ENCODE data around the gene GAS2. TPM values are rescaled to one million over a fixed set of nuclear protein-coding genes. Genes with fewer than 3 reads are reported as not detected.

The GAS2 gene
- polyA plus RNA-seq, 2 of the 4 experiments (the other 2 are of a cell fraction) = 0.84 to 1.0 TPM

DNA sequence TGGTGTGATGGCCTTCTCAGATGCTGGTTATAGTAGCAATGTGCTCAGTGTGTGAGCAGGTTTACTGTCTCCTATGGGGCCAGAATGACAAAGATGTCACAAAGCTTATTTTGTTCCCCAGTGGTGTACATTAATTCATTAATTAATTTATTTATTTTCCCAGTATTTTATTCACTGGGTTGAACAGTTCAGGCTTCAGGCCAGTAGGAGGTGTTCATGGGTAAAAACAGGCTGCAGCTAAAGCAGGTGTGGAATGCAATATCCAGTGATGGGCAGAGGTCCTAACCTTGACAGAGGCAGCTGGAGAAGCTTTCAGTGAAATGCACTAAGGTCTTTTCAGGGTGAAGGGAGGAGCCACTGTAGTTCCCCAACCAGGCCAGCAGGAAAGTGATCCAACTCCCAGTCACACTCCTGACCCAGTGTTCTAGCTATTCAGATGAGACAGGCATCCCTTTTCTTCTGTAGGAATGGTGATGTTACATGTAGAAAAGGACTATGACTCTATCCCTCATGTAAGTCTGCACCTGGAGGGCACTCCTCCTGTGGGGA lies 33.0 kb upstream of the GAS2 start:
- Histone ChIP-seq H3K9me3 (no peaks in the 10 kb centered on the region), H3K4me2 (no peak overlapping the region), H3K27ac (no peak overlapping the region), H3K4me1 (no peaks in the 10 kb centered on the region), H3K4me3 (no peak overlapping the region)
- FAIRE-seq = no peak
- TF ChIP-seq HEYL (CRISPR knock-in tag; IDR thresholded peaks at IDR 0.05) = no peak
- TF ChIP-seq HOXB13 (CRISPR knock-in tag; IDR thresholded peaks at IDR 0.05; ENCODE audit: low read depth) = no peak
- TF ChIP-seq, protein P1, sequence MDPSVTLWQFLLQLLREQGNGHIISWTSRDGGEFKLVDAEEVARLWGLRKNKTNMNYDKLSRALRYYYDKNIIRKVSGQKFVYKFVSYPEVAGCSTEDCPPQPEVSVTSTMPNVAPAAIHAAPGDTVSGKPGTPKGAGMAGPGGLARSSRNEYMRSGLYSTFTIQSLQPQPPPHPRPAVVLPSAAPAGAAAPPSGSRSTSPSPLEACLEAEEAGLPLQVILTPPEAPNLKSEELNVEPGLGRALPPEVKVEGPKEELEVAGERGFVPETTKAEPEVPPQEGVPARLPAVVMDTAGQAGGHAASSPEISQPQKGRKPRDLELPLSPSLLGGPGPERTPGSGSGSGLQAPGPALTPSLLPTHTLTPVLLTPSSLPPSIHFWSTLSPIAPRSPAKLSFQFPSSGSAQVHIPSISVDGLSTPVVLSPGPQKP (IDR thresholded peaks at IDR 0.05; ENCODE audit: low read depth, low read length) = no peak
- TF ChIP-seq FOXS1 (CRISPR knock-in tag; IDR thresholded peaks at IDR 0.05) = no peak
- TF ChIP-seq MYC (IDR thresholded peaks at IDR 0.05; ENCODE audit: borderline replicate concordance, low read length) = no peak
- no peak for TF ChIP-seq FOSB (CRISPR knock-in tag; IDR thresholded peaks at IDR 0.05)
- TF ChIP-seq SMC3 (IDR thresholded peaks at IDR 0.05) = no peak
- TF ChIP-seq ZSCAN20 (CRISPR knock-in tag; IDR thresholded peaks at IDR 0.05) = no peak
- no peak for TF ChIP-seq SREBF2 (IDR thresholded peaks at IDR 0.05)
- TF ChIP-seq TP53 (CRISPR knock-in tag; IDR thresholded peaks at IDR 0.05) = no peak
- no peak for TF ChIP-seq CEBPB (IDR thresholded peaks at IDR 0.05)
- TF ChIP-seq, protein P2, sequence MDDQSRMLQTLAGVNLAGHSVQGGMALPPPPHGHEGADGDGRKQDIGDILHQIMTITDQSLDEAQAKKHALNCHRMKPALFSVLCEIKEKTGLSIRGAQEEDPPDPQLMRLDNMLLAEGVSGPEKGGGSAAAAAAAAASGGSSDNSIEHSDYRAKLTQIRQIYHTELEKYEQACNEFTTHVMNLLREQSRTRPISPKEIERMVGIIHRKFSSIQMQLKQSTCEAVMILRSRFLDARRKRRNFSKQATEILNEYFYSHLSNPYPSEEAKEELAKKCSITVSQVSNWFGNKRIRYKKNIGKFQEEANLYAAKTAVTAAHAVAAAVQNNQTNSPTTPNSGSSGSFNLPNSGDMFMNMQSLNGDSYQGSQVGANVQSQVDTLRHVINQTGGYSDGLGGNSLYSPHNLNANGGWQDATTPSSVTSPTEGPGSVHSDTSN (IDR thresholded peaks at IDR 0.05) = no peak
- TF ChIP-seq, protein P3, sequence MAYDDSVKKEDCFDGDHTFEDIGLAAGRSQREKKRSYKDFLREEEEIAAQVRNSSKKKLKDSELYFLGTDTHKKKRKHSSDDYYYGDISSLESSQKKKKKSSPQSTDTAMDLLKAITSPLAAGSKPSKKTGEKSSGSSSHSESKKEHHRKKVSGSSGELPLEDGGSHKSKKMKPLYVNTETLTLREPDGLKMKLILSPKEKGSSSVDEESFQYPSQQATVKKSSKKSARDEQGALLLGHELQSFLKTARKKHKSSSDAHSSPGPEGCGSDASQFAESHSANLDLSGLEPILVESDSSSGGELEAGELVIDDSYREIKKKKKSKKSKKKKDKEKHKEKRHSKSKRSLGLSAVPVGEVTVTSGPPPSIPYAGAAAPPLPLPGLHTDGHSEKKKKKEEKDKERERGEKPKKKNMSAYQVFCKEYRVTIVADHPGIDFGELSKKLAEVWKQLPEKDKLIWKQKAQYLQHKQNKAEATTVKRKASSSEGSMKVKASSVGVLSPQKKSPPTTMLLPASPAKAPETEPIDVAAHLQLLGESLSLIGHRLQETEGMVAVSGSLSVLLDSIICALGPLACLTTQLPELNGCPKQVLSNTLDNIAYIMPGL (CRISPR knock-in tag; IDR thresholded peaks at IDR 0.05; ENCODE audit: borderline replicate concordance) = no peak
- TF ChIP-seq, protein P4, sequence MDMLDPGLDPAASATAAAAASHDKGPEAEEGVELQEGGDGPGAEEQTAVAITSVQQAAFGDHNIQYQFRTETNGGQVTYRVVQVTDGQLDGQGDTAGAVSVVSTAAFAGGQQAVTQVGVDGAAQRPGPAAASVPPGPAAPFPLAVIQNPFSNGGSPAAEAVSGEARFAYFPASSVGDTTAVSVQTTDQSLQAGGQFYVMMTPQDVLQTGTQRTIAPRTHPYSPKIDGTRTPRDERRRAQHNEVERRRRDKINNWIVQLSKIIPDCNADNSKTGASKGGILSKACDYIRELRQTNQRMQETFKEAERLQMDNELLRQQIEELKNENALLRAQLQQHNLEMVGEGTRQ (IDR thresholded peaks at IDR 0.05) = no peak
- no peak for TF ChIP-seq ESRRA (IDR thresholded peaks at IDR 0.05; ENCODE audit: borderline replicate concordance, low read length)
- TF ChIP-seq TFCP2L1 (CRISPR knock-in tag; IDR thresholded peaks at IDR 0.05) = no peak
- no peak for TF ChIP-seq HDAC2 (IDR thresholded peaks at IDR 0.05)
- TF ChIP-seq MAZ (IDR thresholded peaks at IDR 0.05; ENCODE audit: borderline replicate concordance, low read depth, low read length) = no peak
- TF ChIP-seq, protein P5, sequence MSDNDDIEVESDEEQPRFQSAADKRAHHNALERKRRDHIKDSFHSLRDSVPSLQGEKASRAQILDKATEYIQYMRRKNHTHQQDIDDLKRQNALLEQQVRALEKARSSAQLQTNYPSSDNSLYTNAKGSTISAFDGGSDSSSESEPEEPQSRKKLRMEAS (IDR thresholded peaks at IDR 0.05) = no peak
- no peak for TF ChIP-seq RCOR1 (IDR thresholded peaks at IDR 0.05; ENCODE audit: low read depth, low read length)
- POLR2A ChIA-PET = interaction anchor here (0.7 kb wide), 1 partner anchor 8 kb away, joined by 3 read pairs; the partner anchor contains the start of gene FANCF
- CTCF ChIA-PET = no interaction called here
- DNase-seq (ENCODE audit: low read depth in 1 of 2, low spot score in 1 of 2) = no peak
- ATAC-seq = peak; percentile 24 to 40; a peak in 2 of 6 replicates

DNA sequence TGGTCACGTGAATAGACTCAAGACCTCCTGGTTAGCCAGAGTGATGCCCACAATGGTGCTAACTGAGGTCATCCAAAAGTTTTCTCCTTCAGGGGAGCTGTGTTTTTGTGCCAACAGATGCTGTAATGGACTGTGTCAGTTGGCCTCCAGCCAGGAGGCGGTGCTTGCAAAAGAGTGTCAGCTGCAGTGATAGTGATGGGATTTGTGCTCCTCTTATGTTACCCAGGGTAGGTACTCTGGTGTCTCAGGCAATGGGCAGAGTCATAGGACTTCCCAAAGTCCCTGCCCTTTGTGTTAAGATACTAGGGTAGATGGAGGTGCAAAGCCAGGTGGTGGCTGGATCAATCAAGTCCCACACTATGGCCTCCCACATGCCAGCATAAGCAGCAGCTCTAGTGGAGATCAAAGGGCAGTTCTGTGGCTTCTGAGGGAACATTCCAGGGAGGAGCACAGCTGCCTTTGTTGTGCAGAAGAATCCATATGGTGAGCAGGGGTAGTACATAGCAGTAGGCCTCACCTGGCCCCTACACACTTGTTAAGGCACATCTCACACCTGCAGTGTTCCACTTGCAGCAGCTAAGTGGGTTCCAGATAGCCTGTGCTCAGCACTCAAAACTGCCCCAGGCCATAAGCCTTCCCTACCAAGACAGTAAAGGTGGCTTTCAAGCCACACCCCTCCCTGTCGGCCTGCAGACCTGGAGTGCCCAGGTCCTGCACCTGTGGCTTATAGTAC lies 31.3 kb upstream of the GAS2 start:
- ATAC-seq (peak in 1 of 2 experiments; percentile 24; a peak in 1 of 6 replicates), DNase-seq (ENCODE audit: low read depth in 1 of 2, low spot score in 1 of 2) (no peak), FAIRE-seq (no peak)
- Histone ChIP-seq H3K4me1 (no peaks in the 10 kb centered on the region), H3K27ac (no peak overlapping the region), H3K4me2 (no peak overlapping the region), H3K9me3 (no peaks in the 10 kb centered on the region), H3K4me3 (no peak overlapping the region)
- ChIA-PET POLR2A (no interaction called here), CTCF (interaction anchor here (1.3 to 2.2 kb wide), 2 partner anchors 10 to 36 kb away, joined by 4 to 7 read pairs; partner anchors contain the start of gene FANCF)
- 85% methylated on average over 3 of the region's 3 CpGs for WGBS (ENCODE audit: missing lambda C conversion rate)
- TF ChIP-seq MAFK (IDR thresholded peaks at IDR 0.05; ENCODE audit: partially characterized antibody) (no peak), EHMT2 (IDR thresholded peaks at IDR 0.05; ENCODE audit: low read depth) (no peak), GATA3 (IDR thresholded peaks at IDR 0.05; ENCODE audit: borderline replicate concordance) (no peak), HDAC2 (IDR thresholded peaks at IDR 0.05) (no peak), FOSL2 (IDR thresholded peaks at IDR 0.05) (no peak), FOSL2 (CRISPR knock-in tag; IDR thresholded peaks at IDR 0.05) (no peak), EHF (CRISPR knock-in tag; IDR thresholded peaks at IDR 0.05) (no peak), CHD2 (IDR thresholded peaks at IDR 0.05; ENCODE audit: low read length, partially characterized antibody) (no peak), RAD21 (conservative IDR thresholded peaks at IDR 0.05 in 1 of 2, IDR thresholded peaks at IDR 0.05 in 1 of 2) (no peak)
- TF ChIP-seq, protein P6, sequence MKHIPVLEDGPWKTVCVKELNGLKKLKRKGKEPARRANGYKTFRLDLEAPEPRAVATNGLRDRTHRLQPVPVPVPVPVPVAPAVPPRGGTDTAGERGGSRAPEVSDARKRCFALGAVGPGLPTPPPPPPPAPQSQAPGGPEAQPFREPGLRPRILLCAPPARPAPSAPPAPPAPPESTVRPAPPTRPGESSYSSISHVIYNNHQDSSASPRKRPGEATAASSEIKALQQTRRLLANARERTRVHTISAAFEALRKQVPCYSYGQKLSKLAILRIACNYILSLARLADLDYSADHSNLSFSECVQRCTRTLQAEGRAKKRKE (CRISPR knock-in tag; IDR thresholded peaks at IDR 0.05; ENCODE audit: low read depth) = no peak
- TF ChIP-seq, protein P2 (IDR thresholded peaks at IDR 0.05) = no peak
- TF ChIP-seq, protein P7, sequence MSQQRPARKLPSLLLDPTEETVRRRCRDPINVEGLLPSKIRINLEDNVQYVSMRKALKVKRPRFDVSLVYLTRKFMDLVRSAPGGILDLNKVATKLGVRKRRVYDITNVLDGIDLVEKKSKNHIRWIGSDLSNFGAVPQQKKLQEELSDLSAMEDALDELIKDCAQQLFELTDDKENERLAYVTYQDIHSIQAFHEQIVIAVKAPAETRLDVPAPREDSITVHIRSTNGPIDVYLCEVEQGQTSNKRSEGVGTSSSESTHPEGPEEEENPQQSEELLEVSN (IDR thresholded peaks at IDR 0.05; ENCODE audit: borderline replicate concordance, low read depth) = no peak

Measured in A549 (cell line).